SH-SY5Y (cell line): Measurements from ENCODE around the gene HOXD11.

Experiments
- GATA2 ChIP-seq: IDR thresholded peaks from 2 replicates; pipeline ENCODE4 v1.6.1; 2011; ENCODE audit warnings: mild to moderate bottlenecking, low read depth, low read length
- GATA3 ChIP-seq: IDR thresholded peaks from 2 replicates; pipeline ENCODE4 v1.6.1; 2011; ENCODE audit warnings: low read depth, mild to moderate bottlenecking, low read length, moderate library complexity

DNA sequence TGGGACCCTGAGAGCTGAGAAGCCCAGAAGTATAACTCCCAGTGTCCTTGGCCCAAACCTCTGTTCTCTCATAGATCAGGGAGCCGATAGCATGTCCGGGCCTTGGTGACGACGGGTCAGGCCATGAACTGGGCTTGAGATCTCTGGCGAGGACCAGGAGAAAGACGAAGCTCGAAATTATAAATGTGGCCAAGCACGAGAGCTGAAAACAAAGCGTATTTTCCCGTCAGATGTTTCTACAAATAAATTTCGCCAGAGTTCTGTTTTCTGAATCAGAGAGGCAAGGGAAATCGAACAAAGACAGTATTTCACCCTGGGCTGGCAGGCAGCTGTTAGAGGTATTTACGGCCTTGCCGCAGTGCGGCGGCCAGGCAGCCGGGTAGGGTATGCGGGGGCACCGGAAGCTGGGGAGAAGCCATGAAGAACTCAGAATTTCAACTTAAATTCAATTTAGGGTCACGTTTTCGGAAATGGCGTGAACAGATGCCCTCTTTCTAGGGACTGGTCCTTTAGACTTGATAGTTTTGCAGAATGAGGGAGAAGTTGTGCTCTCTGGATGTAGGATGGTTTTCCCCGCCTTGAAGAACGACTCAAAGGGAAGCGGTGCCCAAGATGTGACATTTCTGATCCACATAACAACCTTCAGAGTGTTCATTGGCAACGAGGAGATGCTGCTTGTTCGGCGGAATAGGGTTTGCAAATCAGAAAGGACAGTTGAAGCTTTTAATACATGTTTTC lies 32.0 kb downstream of the HOXD11 start:
- TF ChIP-seq GATA2 (peak; percentile 47), GATA3 (no peak)
